H9 (cell line): Measurements from ENCODE around the gene ELOA2. TPM values are rescaled to one million over a fixed set of nuclear protein-coding genes. Genes with fewer than 3 reads are reported as not detected.

Experiments
- DNase-seq: peaks from one replicate; pipeline ENCODE4 v3.0.0-alpha.2; 2017
- H2AFZ ChIP-seq: one replicate; pipeline ENCODE4 v1.6.1; 2013; ENCODE audit warnings: mild to moderate bottlenecking, low read length, control low read depth, moderate library complexity
- H2AK5ac ChIP-seq: 2 replicates; pipeline ENCODE4 v1.6.1; 2013; ENCODE audit warnings: low read length, control low read depth, mixed read lengths; ENCODE audit not compliant: insufficient read length
- H2BK120ac ChIP-seq: one replicate; pipeline ENCODE4 v1.6.1; 2013; ENCODE audit warnings: low read depth, mild to moderate bottlenecking, low read length, control low read depth, inconsistent platforms; ENCODE audit not compliant: poor library complexity, severe bottlenecking
- H2BK12ac ChIP-seq: 2 replicates; pipeline ENCODE4 v1.6.1; 2013; ENCODE audit warnings: low read length, control low read depth, mixed read lengths, low read depth; ENCODE audit not compliant: insufficient read length
- H2BK15ac ChIP-seq: 2 replicates; pipeline ENCODE4 v1.6.1; 2013; ENCODE audit warnings: low read depth, low read length, control low read depth
- H2BK20ac ChIP-seq: one replicate; pipeline ENCODE4 v1.6.1; 2013; ENCODE audit warnings: low read depth, mild to moderate bottlenecking, low read length, control low read depth, inconsistent platforms; ENCODE audit not compliant: poor library complexity, severe bottlenecking
- H2BK5ac ChIP-seq: 2 replicates; pipeline ENCODE4 v1.6.1; 2013; ENCODE audit warnings: low read length, control low read depth, mixed read lengths; ENCODE audit not compliant: insufficient read length
- H3K14ac ChIP-seq: 2 replicates; pipeline ENCODE4 v1.6.1; 2013; ENCODE audit warnings: low read length, control low read depth; ENCODE audit not compliant: insufficient read depth
- H3K18ac ChIP-seq: 2 replicates; pipeline ENCODE4 v1.6.1; 2013; ENCODE audit warnings: low read depth, mild to moderate bottlenecking, mixed read lengths, low read length, control low read depth; ENCODE audit not compliant: insufficient read length
- H3K23ac ChIP-seq: 2 replicates; pipeline ENCODE4 v1.6.1; 2013; ENCODE audit warnings: low read length, control low read depth, mixed read lengths, low read depth; ENCODE audit not compliant: insufficient read length
- H3K23me2 ChIP-seq: 2 replicates; pipeline ENCODE4 v1.6.1; 2013; ENCODE audit warnings: low read depth, mild to moderate bottlenecking, mixed read lengths, low read length, control low read depth; ENCODE audit not compliant: insufficient read length, poor library complexity, severe bottlenecking
- H3K27ac ChIP-seq: 2 replicates; pipeline ENCODE4 v1.5.1; 2013; ENCODE audit warnings: low read length, control low read depth, mixed read lengths, low read depth; ENCODE audit not compliant: insufficient read length
- H3K27me3 ChIP-seq: 2 replicates; pipeline ENCODE4 v1.6.1; 2013; ENCODE audit warnings: low read length, control low read depth, inconsistent platforms; ENCODE audit not compliant: insufficient read depth
- H3K4ac ChIP-seq: 2 replicates; pipeline ENCODE4 v1.6.1; 2013; ENCODE audit warnings: low read depth, mild to moderate bottlenecking, control low read depth, inconsistent platforms, low read length, moderate library complexity
- H3K4me1 ChIP-seq: 2 replicates; pipeline ENCODE4 v1.6.1; 2013; ENCODE audit warnings: low read length, control low read depth, inconsistent platforms; ENCODE audit not compliant: insufficient read depth
- H3K4me2 ChIP-seq: 2 replicates; pipeline ENCODE4 v1.6.1; 2013; ENCODE audit warnings: low read length, control low read depth, mixed read lengths; ENCODE audit not compliant: insufficient read length, insufficient read depth
- H3K56ac ChIP-seq: 2 replicates; pipeline ENCODE4 v1.6.1; 2013; ENCODE audit warnings: low read depth, mild to moderate bottlenecking, mixed read lengths, low read length, control low read depth; ENCODE audit not compliant: insufficient read length
- H3K79me1 ChIP-seq: 2 replicates; pipeline ENCODE4 v1.6.1; 2013; ENCODE audit warnings: low read depth, mild to moderate bottlenecking, moderate library complexity, low read length, control low read depth, inconsistent platforms; ENCODE audit not compliant: insufficient read depth, poor library complexity, severe bottlenecking
- H3K79me2 ChIP-seq: 2 replicates; pipeline ENCODE4 v1.6.1; 2013; ENCODE audit warnings: low read length, control low read depth, inconsistent platforms; ENCODE audit not compliant: insufficient read depth
- H3K9ac ChIP-seq: 2 replicates; pipeline ENCODE4 v1.6.1; 2013; ENCODE audit warnings: low read length, control low read depth, mixed read lengths; ENCODE audit not compliant: insufficient read length; ENCODE audit errors: extremely low read depth
- H3K9me3 ChIP-seq: one replicate; pipeline ENCODE4 v1.6.1; 2013; ENCODE audit warnings: low read depth, low read length, inconsistent platforms; ENCODE audit not compliant: control insufficient read depth
- H3T11ph ChIP-seq: one replicate; pipeline ENCODE4 v1.6.1; 2013; ENCODE audit warnings: mild to moderate bottlenecking, low read length, control low read depth, inconsistent platforms
- H4K20me1 ChIP-seq: one replicate; pipeline ENCODE4 v1.6.1; 2013; ENCODE audit not compliant: control insufficient read depth, insufficient read length, insufficient read depth
- H4K5ac ChIP-seq: 2 replicates; pipeline ENCODE4 v1.6.1; 2013; ENCODE audit warnings: low read depth, mild to moderate bottlenecking, mixed read lengths, low read length, control low read depth; ENCODE audit not compliant: insufficient read length
- H4K8ac ChIP-seq: replicated peaks from 2 replicates; pipeline ENCODE4 v1.6.1; 2013; ENCODE audit warnings: low read length, control low read depth, mixed read lengths, low read depth; ENCODE audit not compliant: insufficient read length
- H4K91ac ChIP-seq: 2 replicates; pipeline ENCODE4 v1.6.1; 2013; ENCODE audit warnings: low read depth, mild to moderate bottlenecking, moderate library complexity, mixed read lengths, low read length, control low read depth; ENCODE audit not compliant: insufficient read length
- H3K27ac Mint-ChIP-seq, 3 experiments: 2 replicates in 2 of 3; 3 replicates in 1 of 3; pipeline ENCODE4 v1.8.0; 2020 to 2021; ENCODE audit warnings: mixed read lengths in 3 of 3, mild to moderate bottlenecking in 1 of 3, moderate library complexity in 1 of 3
- H3K27me3 Mint-ChIP-seq: 2 replicates; pipeline ENCODE4 v1.8.0; 2021; ENCODE audit warnings: low read depth, mild to moderate bottlenecking, moderate library complexity, mixed read lengths
- H3K36me3 Mint-ChIP-seq, 3 experiments: 2 replicates in 2 of 3; 3 replicates in 1 of 3; pipeline ENCODE4 v1.8.0; 2020 to 2021; ENCODE audit warnings: low read depth in 3 of 3, mixed read lengths in 3 of 3; ENCODE audit not compliant: insufficient read depth in 1 of 3
- H3K4me1 Mint-ChIP-seq, 2 experiments: 2 replicates each; pipeline ENCODE4 v1.8.0; 2020; ENCODE audit warnings: mixed read lengths in 2 of 2
- H3K4me3 Mint-ChIP-seq, 2 experiments: 2 replicates in 1 of 2; 3 replicates in 1 of 2; pipeline ENCODE4 v1.8.0; 2020 to 2021; ENCODE audit warnings: mild to moderate bottlenecking in 2 of 2, mixed read lengths in 2 of 2, moderate library complexity in 1 of 2
- H3K9me3 Mint-ChIP-seq, 2 experiments: 2 replicates in 1 of 2; 3 replicates in 1 of 2; pipeline ENCODE4 v1.8.0; 2020; ENCODE audit warnings: mild to moderate bottlenecking in 2 of 2, mixed read lengths in 2 of 2, moderate library complexity in 1 of 2
- WGBS: extraction: QIAGEN DNeasy Blood & Tissue Kit; methylation state at CpG from one replicate; pipeline ENCODE4 v1.1.7; 2013; ENCODE audit warnings: missing lambda C conversion rate, low lambda C conversion rate, mixed read lengths; ENCODE audit not compliant: insufficient read length; ENCODE audit errors: extremely low coverage; 5-methylcytosine and 5-hydroxymethylcytosine counted together
- total RNA-seq: library from RNA; stranded (reverse); gene quantifications from 2 replicates; pipeline ENCODE4 v1.2.1, GENCODE V29; 2021
- TF ChIP-seq, protein P1 (sequence below): fragments of 200-600 bp; sonication (generic); conservative IDR thresholded peaks from 3 replicates; pipeline ENCODE4 v1.8.0; 2021; ENCODE audit warnings: antibody characterized with exemption, mild to moderate bottlenecking

ELOA2 gene
- total RNA-seq, 1 experiment from 2014 or later: not detected

- no peak overlapping the region for H3K27ac Mint-ChIP-seq
- no peak overlapping the region for H2BK120ac ChIP-seq
- H3K4me2 ChIP-seq: no peak overlapping the region
- no peak overlapping the region for H3T11ph ChIP-seq
- no peak overlapping the region for H3K14ac ChIP-seq
- no peaks in the 10 kb centered on the region for H3K36me3 Mint-ChIP-seq
- no peak overlapping the region for H3K9ac ChIP-seq
- H3K27me3 Mint-ChIP-seq: no peaks in the 10 kb centered on the region
- H2AFZ ChIP-seq: no peak overlapping the region
- no peaks in the 10 kb centered on the region for H3K9me3 ChIP-seq
- H2BK20ac ChIP-seq: no peak overlapping the region
- TF ChIP-seq, protein P1, sequence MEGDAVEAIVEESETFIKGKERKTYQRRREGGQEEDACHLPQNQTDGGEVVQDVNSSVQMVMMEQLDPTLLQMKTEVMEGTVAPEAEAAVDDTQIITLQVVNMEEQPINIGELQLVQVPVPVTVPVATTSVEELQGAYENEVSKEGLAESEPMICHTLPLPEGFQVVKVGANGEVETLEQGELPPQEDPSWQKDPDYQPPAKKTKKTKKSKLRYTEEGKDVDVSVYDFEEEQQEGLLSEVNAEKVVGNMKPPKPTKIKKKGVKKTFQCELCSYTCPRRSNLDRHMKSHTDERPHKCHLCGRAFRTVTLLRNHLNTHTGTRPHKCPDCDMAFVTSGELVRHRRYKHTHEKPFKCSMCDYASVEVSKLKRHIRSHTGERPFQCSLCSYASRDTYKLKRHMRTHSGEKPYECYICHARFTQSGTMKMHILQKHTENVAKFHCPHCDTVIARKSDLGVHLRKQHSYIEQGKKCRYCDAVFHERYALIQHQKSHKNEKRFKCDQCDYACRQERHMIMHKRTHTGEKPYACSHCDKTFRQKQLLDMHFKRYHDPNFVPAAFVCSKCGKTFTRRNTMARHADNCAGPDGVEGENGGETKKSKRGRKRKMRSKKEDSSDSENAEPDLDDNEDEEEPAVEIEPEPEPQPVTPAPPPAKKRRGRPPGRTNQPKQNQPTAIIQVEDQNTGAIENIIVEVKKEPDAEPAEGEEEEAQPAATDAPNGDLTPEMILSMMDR: no peak
- no peak overlapping the region for H2AK5ac ChIP-seq
- DNase-seq: no peak
- H3K4me3 Mint-ChIP-seq: no peak overlapping the region
- WGBS: no CpG with 5 or more reads among the region's 3 CpGs
- no peak overlapping the region for H4K91ac ChIP-seq
- no peak overlapping the region for H3K18ac ChIP-seq
- H3K9me3 Mint-ChIP-seq: no peaks in the 10 kb centered on the region
- H2BK12ac ChIP-seq: no peak overlapping the region
- H3K23me2 ChIP-seq: no peaks in the 10 kb centered on the region
- H3K79me2 ChIP-seq: no peaks in the 10 kb centered on the region
- H3K56ac ChIP-seq: no peak overlapping the region
- H3K4ac ChIP-seq: no peak overlapping the region
- H2BK15ac ChIP-seq: no peak overlapping the region
- no peaks in the 10 kb centered on the region for H3K79me1 ChIP-seq
- H2BK5ac ChIP-seq: no peak overlapping the region
- no peak overlapping the region for H4K8ac ChIP-seq
- H3K27ac ChIP-seq: no peak overlapping the region
- no peak overlapping the region for H3K23ac ChIP-seq
- H3K4me1 ChIP-seq: no peaks in the 10 kb centered on the region
- H3K4me1 Mint-ChIP-seq: peaks cover 0 to 6% of the 10 kb centered on the region in 2 experiments; a peak in 2 of 4 replicates
- no peak overlapping the region for H4K5ac ChIP-seq
- no peaks in the 10 kb centered on the region for H3K27me3 ChIP-seq
- H4K20me1 ChIP-seq: no peaks in the 10 kb centered on the region
Observed at GRCh38 chr18:47036927-47037578, 1.6 kb upstream of the ELOA2 start.
